Mammary epithelial cell (primary cell): ENCODE data around the gene EPN1.

Source experiments
- CTCF ChIP-seq, 2 donors: IDR thresholded peaks in 1 of 2; conservative IDR thresholded peaks in 1 of 2; 2 replicates each; pipeline ENCODE4 v1.5.1; 2011 to 2012; ENCODE audit warnings: inconsistent platforms in 2 of 2, low read length in 2 of 2, mild to moderate bottlenecking in 2 of 2, control low read depth in 1 of 2, low read depth in 1 of 2; ENCODE audit not compliant: insufficient read depth in 1 of 2; ENCODE audit errors: extremely low read depth in 1 of 2
- EZH2 ChIP-seq: IDR thresholded peaks from 2 replicates; pipeline ENCODE4 v1.6.1; 2012; ENCODE audit warnings: low read length, inconsistent platforms, borderline replicate concordance

GRCh38 chr19:55720801-55721200 lies 45.8 kb downstream of the EPN1 start:
- TF ChIP-seq CTCF (conservative IDR thresholded peaks at IDR 0.05 in 1 of 2, IDR thresholded peaks at IDR 0.05 in 1 of 2; ENCODE audit: extremely low read depth in 1 of 2, insufficient read depth in 1 of 2, low read depth in 1 of 2, low read length in 2 of 2) (no peak), EZH2 (no peak)
